HG03159 (cell line): ENCODE measurements around the gene C2orf72.
"Not testable (repeated sequence)": the region's sequence is repeated elsewhere in the genome, so short reads cannot be mapped to it uniquely, and the experiment has no call there.

Experiments used
- ATAC-seq: cut with Tn5 transposase; IDR thresholded peaks from one replicate; pipeline ENCODE4 v1.9.1; 2021; ENCODE audit warnings: mild to moderate bottlenecking, moderate library complexity; ENCODE audit not compliant: unreplicated experiment

Gene C2orf72

GRCh38 chr2:231013820-231014219, 23.5 kb upstream of the C2orf72 start:
- no peak for ATAC-seq

- ATAC-seq: no peak
These were observed 21.8 kb upstream of the C2orf72 start for GRCh38 chr2:231015478-231015877.

GRCh38 chr2:231015926-231016325, 21.4 kb upstream of the C2orf72 start:
- no peak for ATAC-seq

- ATAC-seq: no peak
These were observed 20.6 kb upstream of the C2orf72 start for GRCh38 chr2:231016566-231017230.

GRCh38 chr2:231017231-231017598, 20.1 kb upstream of the C2orf72 start:
- ATAC-seq: no peak

GRCh38 chr2:231018184-231018583, 19.1 kb upstream of the C2orf72 start:
- no peak for ATAC-seq

GRCh38 chr2:231025059-231025458, 12.3 kb upstream of the C2orf72 start:
- ATAC-seq: not testable (repeated sequence)

GRCh38 chr2:231028889-231029288, 8.4 kb upstream of the C2orf72 start:
- no peak for ATAC-seq

GRCh38 chr2:231029563-231029962, 7.8 kb upstream of the C2orf72 start:
- ATAC-seq: no peak

GRCh38 chr2:231030725-231031124, 6.6 kb upstream of the C2orf72 start:
- ATAC-seq: no peak

GRCh38 chr2:231032575-231033140, 4.7 kb upstream of the C2orf72 start:
- ATAC-seq: no peak

GRCh38 chr2:231033147-231034132, 3.9 kb upstream of the C2orf72 start:
- no peak for ATAC-seq

- no peak for ATAC-seq
These were observed 2.9 kb upstream of the C2orf72 start for GRCh38 chr2:231034291-231034882.

GRCh38 chr2:231036131-231036530, 1.2 kb upstream of the C2orf72 start:
- ATAC-seq: no peak

GRCh38 chr2:231036578-231037106, 681 bp upstream of the C2orf72 start:
- no peak for ATAC-seq

- ATAC-seq: no peak
These were observed 584 bp downstream of the C2orf72 start for GRCh38 chr2:231037731-231038482.

- ATAC-seq: no peak
These were observed 1.4 kb downstream of the C2orf72 start for GRCh38 chr2:231038483-231039293.

GRCh38 chr2:231039294-231039664, 2.0 kb downstream of the C2orf72 start:
- no peak for ATAC-seq

GRCh38 chr2:231039821-231040364, 2.6 kb downstream of the C2orf72 start:
- ATAC-seq: no peak
